Tibial nerve (tissue), 4 donors: ENCODE results near the gene SH3RF2.

Source experiments
- CTCF ChIP-seq, 5 experiments: fragments of 200-600 bp in 3 of 5; fragments of 450-650 bp in 2 of 5; sonication (generic) in 3 of 5; IDR thresholded peaks; one replicate each; pipeline ENCODE4 v1.5.1; 2016 to 2019; ENCODE audit warnings: antibody characterized with exemption in 5 of 5, mild to moderate bottlenecking in 3 of 5, moderate library complexity in 2 of 5
- EP300 ChIP-seq, 2 donors: sonication (generic); formaldehyde crosslinking; IDR thresholded peaks; one replicate each; pipeline ENCODE4 v1.6.1; 2017; ENCODE audit warnings: antibody characterized with exemption in 2 of 2, mild to moderate bottlenecking in 1 of 2
- POLR2A ChIP-seq, 2 donors: fragments of 450-650 bp; IDR thresholded peaks; one replicate each; pipeline ENCODE4 v1.6.1; 2017; ENCODE audit warnings: antibody characterized with exemption in 2 of 2, mild to moderate bottlenecking in 2 of 2, moderate library complexity in 2 of 2

DNA sequence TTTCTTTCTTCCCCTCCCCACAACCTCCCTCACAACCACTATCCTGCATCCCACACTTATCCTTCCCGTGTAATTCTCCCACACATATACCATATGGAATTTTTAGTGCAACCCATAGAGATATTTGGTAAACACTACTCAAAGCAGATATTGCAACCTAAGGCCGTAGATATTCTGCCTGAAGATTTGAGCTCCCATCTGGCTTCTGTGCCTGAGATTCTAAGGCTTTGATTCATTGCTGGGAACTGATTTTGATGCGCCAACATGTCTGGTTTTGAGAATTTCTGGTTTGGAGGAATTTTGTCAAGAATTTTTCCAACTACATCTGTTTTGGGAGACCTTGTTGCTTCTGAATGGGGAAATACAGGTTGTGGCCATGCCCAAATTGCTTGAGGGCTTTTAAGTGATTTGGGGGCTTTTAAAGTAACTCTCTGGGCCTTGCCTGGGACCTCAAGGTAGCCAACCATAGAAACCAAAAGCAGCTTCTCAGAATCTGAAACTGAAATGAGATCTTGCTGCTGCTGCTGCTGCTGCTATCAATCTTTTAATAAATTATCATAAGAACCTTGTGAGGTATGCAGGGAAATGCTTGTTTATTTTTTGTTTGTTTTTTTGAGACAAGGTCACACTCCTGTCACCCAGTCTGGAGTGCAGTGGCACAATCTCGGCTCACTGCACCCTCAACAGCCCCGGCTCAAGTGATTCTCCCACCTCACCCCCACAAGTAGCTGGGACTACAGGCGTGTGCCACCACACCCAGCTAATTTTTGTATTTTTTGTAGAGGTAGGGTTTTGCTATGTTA, 132.8 kb downstream of the SH3RF2 start:
- TF ChIP-seq CTCF (IDR thresholded peaks at IDR 0.05) (no peak), EP300 (IDR thresholded peaks at IDR 0.05) (no peak), POLR2A (IDR thresholded peaks at IDR 0.05) (no peak)
